Measurements from ENCODE around the gene GPRC5B.

The GPRC5B gene

DNA sequence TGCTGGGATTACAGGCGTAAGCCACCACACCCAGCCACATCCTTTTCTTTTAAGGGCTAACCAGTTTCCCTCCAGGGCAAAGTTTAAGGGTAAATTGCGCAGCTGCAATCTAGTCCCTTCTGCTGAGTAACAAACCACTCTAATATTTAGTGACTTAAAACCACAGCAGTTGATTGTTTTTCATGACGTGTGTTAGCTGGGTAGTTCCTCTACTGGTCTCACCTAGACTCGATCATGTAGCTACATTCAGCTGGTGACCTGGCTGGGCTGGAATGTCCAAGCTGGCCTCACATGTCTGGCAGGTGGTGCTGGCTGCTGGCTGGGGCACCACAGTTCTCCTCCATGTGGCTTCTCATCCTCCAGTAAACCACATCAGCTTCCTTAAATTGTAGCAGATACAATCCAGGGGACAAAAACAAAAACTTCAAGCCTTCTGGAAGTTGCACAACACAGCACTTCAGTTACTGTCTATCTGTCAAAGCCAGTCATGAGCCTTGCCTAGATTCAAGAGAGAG lies 75.5 kb downstream of the GPRC5B start:
- DNase-seq: peak; percentile 3 to 18

DNA sequence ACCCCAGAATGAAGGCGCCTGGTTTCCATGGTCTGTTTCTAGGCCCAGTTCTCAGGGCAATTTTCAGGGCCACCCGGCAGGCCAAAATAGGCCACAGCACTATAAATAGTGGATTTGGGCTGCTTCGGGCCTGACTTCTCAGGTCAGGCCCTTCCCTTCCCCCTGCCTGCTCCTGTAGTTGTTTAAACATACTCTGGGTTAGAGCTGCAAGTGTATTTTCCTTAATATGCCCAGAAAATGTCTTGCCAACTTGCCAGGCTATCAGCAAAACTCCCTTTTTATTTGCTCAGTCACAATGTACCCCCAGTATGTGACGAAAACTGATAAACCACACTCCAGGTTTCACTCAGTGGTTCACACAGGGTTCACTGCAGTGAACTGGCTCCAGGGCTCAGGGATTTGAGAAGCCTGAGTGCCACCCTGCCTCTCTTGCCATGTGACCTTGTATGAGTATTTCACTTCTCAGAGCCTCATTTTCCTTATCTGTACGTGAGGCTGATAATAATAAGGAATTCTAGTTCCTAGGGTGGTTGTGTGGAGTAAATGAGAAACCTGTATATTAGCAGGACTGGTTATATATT lies 76.5 kb downstream of the GPRC5B start:
- DNase-seq: no peak

All from Kasumi-1 (cell line).